Measurements from ENCODE around the gene DTHD1. TPM values are rescaled to one million over a fixed set of nuclear protein-coding genes. Genes with fewer than 3 reads are reported as not detected.

The DTHD1 gene
- polyA plus RNA-seq (ENCODE audit: insufficient read length in 10 of 10), result under 1 TPM in 1 of 10 donors, not detected in 9; 0.11 TPM
- long read RNA-seq, donor 1, result 0 reads
- long read RNA-seq, donor 2, result 0 reads
- long read RNA-seq, donor 3, result 0 reads
- long read RNA-seq, donor 4, result 0 reads
- long read RNA-seq, donor 5, result 0 reads
- long read RNA-seq, donor 6, result 0 reads
- long read RNA-seq, donor 7, result 0 reads
- long read RNA-seq, donor 8, result 0 reads
- long read RNA-seq, donor 9, result 0 reads

- no peak for DNase-seq
Measured at GRCh38 chr4:36281384-36282106, at the start of gene DTHD1. DTHD1 (plus strand) TSS chr4:36281616; CDS start chr4:36281759, 143 bp downstream.

DNA sequence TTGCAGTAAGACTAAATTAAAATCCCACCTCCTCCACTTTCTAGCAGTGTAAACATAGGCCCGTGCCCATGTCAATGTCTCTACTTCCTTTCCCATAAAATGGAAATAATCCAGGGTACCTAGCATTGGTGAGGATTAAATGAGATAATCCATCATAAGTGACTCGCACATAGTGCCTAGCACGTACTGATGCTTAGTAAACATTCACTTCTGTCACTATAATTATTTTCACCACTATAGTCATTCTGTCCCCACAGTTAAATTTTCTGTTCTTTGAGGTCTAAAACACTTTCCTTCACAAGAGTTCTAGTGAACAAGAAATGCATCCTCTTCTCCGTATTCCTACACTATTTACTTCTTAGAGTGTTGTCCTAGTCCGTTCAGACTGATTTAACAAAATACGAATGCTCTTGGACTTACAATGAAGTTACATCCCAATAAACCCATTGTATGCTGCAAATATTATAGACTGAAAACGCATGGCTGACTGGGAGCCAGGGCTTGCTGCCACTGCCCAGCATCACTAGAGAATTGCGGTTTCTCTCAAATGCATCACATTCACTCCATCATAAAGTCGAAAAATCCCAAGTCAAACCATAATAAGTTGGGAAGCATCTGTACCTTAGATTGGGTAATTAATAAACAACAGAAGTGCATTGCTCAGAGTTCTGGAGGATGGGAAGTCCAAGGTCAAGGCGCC is 47.7 kb upstream of the DTHD1 start:
- no peak for DNase-seq

DNA sequence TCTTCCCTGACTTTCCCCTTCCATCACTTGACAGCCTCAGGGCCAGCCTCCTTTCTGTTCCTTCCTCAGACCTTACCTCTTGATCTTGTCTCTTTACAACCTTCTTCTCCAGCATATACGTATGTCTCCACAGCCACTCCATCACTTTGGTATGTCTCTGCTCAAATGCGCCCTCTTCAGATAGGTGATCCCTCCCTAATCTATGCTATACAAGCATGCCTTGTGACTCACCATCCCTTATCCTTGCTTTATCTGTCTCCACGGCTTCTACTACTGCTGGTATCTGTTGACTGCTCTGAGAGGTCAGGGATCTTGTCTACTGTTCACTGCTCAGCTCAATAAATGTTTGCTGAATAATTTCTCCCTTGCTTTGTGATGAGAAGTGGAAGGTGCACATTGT is 46.1 kb upstream of the DTHD1 start:
- no peak for DNase-seq

DNA sequence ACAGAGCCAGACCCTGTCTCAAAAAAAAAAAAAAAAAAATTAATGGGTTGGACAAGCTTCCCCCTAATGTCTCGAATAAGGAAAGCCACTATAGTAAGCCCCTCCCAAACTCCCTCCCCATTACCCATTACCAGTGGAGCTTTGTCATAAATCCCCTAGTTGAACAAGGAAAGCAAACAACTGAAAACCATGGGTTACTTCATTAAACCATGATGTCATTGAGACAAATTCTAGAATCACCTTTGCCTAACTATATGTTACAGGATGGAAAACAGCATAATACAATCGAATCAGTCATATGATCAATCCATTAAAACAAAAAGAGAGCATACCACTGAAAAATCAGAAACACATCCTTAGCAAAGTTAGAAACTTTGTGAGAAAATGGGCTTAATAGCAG is 45.3 kb upstream of the DTHD1 start:
- DNase-seq, result no peak

GRCh38 chr4:36237366-36238313 is 43.8 kb upstream of the DTHD1 start:
- no peak for DNase-seq

DNA sequence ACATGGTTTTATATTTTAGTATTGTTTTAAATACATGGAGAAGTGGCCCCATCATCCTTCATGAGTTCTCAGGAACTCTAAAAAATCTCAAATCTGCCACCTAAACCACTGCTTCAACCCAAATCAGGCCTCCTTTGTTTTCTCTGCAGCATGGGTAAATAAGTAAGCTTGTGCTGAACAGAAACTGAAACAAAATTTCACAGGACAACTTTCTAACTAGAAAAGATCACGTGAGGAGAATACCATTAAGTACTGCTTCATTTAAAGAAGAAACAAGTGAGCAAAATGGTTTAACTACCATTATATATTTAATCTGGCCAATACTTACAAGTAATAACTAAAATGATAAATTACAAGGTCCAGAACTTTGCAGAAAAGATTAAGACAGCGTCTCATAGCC is 39.6 kb upstream of the DTHD1 start:
- no peak for DNase-seq

- no peak for DNase-seq
Measured at GRCh38 chr4:36242629-36243354, 38.6 kb upstream of the DTHD1 start.

- DNase-seq, result peak in 2 of 3 donors; percentile 43 to 70
Measured at GRCh38 chr4:36243355-36244256, 37.8 kb upstream of the DTHD1 start.

GRCh38 chr4:36244257-36245082 is 36.9 kb upstream of the DTHD1 start, which contains the start of gene ARAP2:
ARAP2 (minus strand) TSS chr4:36244514; CDS start chr4:36229486, 15,028 bp downstream.
- DNase-seq, result peak in 2 of 3 donors; percentile 36 to 65

- no peak for DNase-seq
Measured at GRCh38 chr4:36249610-36250009, 31.8 kb upstream of the DTHD1 start.

- no peak for DNase-seq
Measured at GRCh38 chr4:36251983-36252382, 29.4 kb upstream of the DTHD1 start.

DNA sequence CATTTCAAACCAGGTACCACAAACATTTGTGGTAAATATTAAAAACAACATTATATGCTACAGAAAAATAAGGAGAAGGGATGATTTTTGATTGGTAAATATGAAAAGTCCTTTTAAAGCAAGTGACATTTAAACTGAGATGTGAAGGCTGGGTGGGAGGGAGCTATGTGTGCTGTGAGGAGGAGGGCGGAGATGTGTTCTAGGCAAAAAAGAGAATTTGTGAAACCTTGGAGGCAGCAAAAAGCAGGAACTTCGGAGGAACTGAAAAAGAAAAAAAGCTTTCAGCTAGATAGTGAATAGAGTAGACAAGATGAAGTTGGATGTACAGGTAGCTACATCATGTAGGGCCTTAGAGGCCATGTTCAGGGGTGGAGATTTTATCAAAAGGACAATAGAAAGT is 27.0 kb upstream of the DTHD1 start:
- no peak for DNase-seq

DNA sequence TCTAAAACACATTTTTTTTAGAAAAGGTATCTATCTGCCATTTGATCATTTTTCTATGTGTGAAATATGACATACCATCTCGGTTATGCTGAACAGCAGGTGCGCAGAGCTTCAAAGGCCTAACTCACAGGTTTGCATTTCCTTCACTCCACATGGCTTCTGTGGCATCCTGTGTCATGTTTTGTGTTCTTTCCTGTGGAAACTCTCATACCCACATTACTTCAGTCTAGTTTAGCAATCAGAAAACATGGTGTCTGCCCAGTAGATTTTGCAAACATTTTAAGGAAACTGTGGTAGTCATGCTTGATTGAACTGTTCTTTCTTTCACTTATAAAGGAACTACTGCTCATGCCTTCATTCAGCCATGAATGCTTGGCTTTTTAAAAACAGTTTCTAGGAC is 25.8 kb upstream of the DTHD1 start:
- no peak for DNase-seq

DNA sequence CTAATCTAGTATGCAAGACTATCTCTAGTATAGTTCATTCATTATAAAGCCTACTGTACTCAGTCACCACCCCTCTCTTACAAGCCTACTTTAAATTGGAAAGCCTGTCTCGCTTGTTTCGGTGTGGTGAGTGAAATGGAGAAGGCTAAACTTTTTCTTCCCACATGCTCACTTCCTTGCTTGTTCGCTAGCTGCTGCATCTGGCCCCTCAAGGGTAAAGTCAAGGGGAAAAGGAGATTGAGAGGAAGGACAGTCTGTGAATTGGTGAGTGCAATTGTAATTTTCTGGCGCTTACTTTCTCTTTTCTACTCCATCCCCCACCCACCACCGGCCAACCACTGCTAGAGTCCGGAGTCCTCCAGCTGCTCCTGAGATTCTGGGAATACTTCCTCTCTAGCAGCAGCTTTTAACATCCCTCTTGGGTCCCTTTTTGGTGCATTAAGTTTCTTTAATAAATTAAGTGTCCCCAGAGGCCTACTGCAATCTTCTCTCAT is 25.0 kb upstream of the DTHD1 start:
- DNase-seq, result peak in 2 of 3 donors; percentile 55 to 81

GRCh38 chr4:36260731-36261130 is 20.7 kb upstream of the DTHD1 start:
- DNase-seq, result no peak

DNA sequence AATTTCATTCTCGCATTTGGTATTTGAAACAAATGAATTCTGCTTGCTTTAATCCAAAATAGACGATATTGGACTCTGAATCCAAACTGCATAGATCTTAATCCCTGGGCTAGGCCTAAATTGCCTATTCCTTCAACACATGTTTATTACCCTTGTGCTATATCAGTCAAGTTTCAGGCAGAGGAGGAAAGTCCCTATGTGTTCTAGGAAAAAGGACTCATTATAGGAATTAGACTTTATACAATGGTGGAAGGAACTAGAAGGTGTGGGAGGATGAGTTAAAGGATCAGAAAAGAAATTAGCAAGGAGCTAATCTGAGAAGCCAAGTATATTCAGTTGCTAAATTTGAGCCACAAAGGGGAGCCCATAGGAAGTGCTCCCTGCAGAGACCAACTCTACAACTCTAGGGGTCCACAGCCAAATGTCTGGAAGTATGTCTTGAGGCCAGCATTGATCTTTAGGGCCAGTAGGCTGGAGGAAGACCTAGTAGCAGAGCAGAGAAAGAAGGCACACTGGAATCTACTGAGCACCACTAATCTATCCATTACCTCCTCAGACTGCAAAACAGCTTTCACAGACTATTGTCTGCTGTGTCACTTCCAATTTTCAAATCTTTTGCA is 17.1 kb upstream of the DTHD1 start:
- DNase-seq, result no peak

GRCh38 chr4:36267486-36268268 is 13.7 kb upstream of the DTHD1 start:
- no peak for DNase-seq

Data from muscle of back (tissue), 13 donors.